H1 (cell line): Measurements from ENCODE around the gene SATL1. TPM values are rescaled to one million over a fixed set of nuclear protein-coding genes. Genes with fewer than 3 reads are reported as not detected.

Source experiments
- CTCF ChIA-PET: fragments of 300-600 bp; sonication (Branson Sonifier 250); formaldehyde crosslinking; loops from one replicate; lab custom pipeline; 2021; ENCODE audit not compliant: partially characterized antibody; lab: Charles Lee
- POLR2A ChIA-PET: fragments of 300-600 bp; sonication (Branson Sonifier 250); formaldehyde crosslinking; loops from one replicate; lab custom pipeline; 2021; ENCODE audit warnings: inconsistent platforms; ENCODE audit not compliant: partially characterized antibody; lab: Charles Lee
- DNase-seq, 2 experiments: peaks; one replicate each; pipeline versions ENCODE4 v3.0.0 to v3.0.0-alpha.2; 2010 to 2022; ENCODE audit warnings: low spot score in 2 of 2, low read depth in 1 of 2, mixed read lengths in 1 of 2
- FAIRE-seq: peaks from 2 replicates; lab custom pipeline; 2011; peaks lifted over from hg19 to GRCh38; lab: Jason Lieb, UNC
- H2AFZ ChIP-seq: 2 replicates; pipeline ENCODE4 v1.8.1; 2012; ENCODE audit warnings: low read length, inconsistent platforms
- H2AK5ac ChIP-seq: 2 replicates; pipeline ENCODE4 v1.6.1; 2013; ENCODE audit warnings: low read depth, low read length
- H2BK120ac ChIP-seq: replicated peaks from 2 replicates; pipeline ENCODE3; 2013; ENCODE audit warnings: low read depth, low read length, inconsistent platforms
- H2BK12ac ChIP-seq: 2 replicates; pipeline ENCODE4 v1.6.1; 2013; ENCODE audit warnings: low read depth, low read length
- H2BK15ac ChIP-seq: 2 replicates; pipeline ENCODE4 v1.6.1; 2013; ENCODE audit warnings: low read length
- H2BK20ac ChIP-seq: 2 replicates; pipeline ENCODE4 v1.6.1; 2013; ENCODE audit warnings: low read length
- H2BK5ac ChIP-seq: 2 replicates; pipeline ENCODE4 v1.6.1; 2013; ENCODE audit warnings: low read depth, low read length
- H3K14ac ChIP-seq: 2 replicates; pipeline ENCODE4 v1.6.1; 2013; ENCODE audit warnings: inconsistent platforms; ENCODE audit not compliant: insufficient read length
- H3K18ac ChIP-seq: 2 replicates; pipeline ENCODE4 v1.6.1; 2013; ENCODE audit warnings: low read length; ENCODE audit errors: extremely low read depth
- H3K23ac ChIP-seq: 2 replicates; pipeline ENCODE4 v1.6.1; 2013; ENCODE audit warnings: inconsistent platforms; ENCODE audit not compliant: insufficient read length
- H3K23me2 ChIP-seq: 2 replicates; pipeline ENCODE4 v1.6.1; 2013; ENCODE audit warnings: low read depth, low read length
- H3K27ac ChIP-seq: 2 replicates; pipeline ENCODE4 v1.6.1; 2011; ENCODE audit warnings: low read depth, low read length, inconsistent platforms
- H3K27me3 ChIP-seq, 4 experiments: replicated peaks in 1 of 4; 1 replicate in 1 of 4; 2 replicates in 3 of 4; pipeline versions ENCODE4 v1.6.1 to v1.8.1; 2011 to 2013; ENCODE audit warnings: low read length in 3 of 4, mild to moderate bottlenecking in 3 of 4, inconsistent platforms in 2 of 4, mixed read lengths in 2 of 4, moderate library complexity in 1 of 4; ENCODE audit not compliant: control insufficient read depth in 3 of 4, insufficient read depth in 3 of 4; ENCODE audit errors: extremely low read depth in 1 of 4
- H3K36me3 ChIP-seq, 4 experiments: 2 replicates each; pipeline versions ENCODE4 v1.6.1 to v1.8.1; 2011 to 2013; ENCODE audit warnings: mild to moderate bottlenecking in 4 of 4, low read length in 3 of 4, moderate library complexity in 2 of 4, control low read depth in 1 of 4, inconsistent platforms in 1 of 4; ENCODE audit not compliant: insufficient read depth in 4 of 4, control insufficient read depth in 2 of 4
- H3K4ac ChIP-seq: replicated peaks from 2 replicates; pipeline ENCODE3; 2013; ENCODE audit warnings: low read length, low read depth, mixed read lengths, inconsistent platforms; ENCODE audit not compliant: insufficient read length
- H3K4me1 ChIP-seq, 4 experiments: replicated peaks in 1 of 4; 1 replicate in 1 of 4; 2 replicates in 3 of 4; pipeline versions ENCODE4 v1.6.1 to v1.8.1; 2011 to 2013; ENCODE audit warnings: low read length in 3 of 4, inconsistent platforms in 2 of 4, mixed read lengths in 1 of 4; ENCODE audit not compliant: insufficient read depth in 4 of 4, control insufficient read depth in 3 of 4
- H3K4me2 ChIP-seq, 2 experiments: 2 replicates each; pipeline versions ENCODE4 v1.6.1 to v1.8.1; 2011 to 2013; ENCODE audit warnings: low read depth in 2 of 2, low read length in 2 of 2, control low read depth in 1 of 2, inconsistent platforms in 1 of 2, mild to moderate bottlenecking in 1 of 2; ENCODE audit not compliant: insufficient read depth in 1 of 2
- H3K4me3 ChIP-seq, 4 experiments: fragments of 200-600, 300-600 bp in 1 of 4; sonication (generic), shearing (Covaris generic), sonication (Bioruptor Twin) in 1 of 4; 2 replicates each; pipeline versions ENCODE4 v1.5.1 to v1.8.1; 2011 to 2016; ENCODE audit warnings: low read length in 4 of 4, low read depth in 3 of 4, control low read depth in 2 of 4, inconsistent platforms in 2 of 4, mild to moderate bottlenecking in 2 of 4, mixed read lengths in 1 of 4, moderate library complexity in 1 of 4; ENCODE audit not compliant: insufficient read depth in 2 of 4; ENCODE audit errors: extremely low read depth in 1 of 4
- H3K56ac ChIP-seq: replicated peaks from 2 replicates; pipeline ENCODE3; 2013; ENCODE audit warnings: low read depth, mild to moderate bottlenecking, mixed read lengths, low read length, inconsistent platforms; ENCODE audit not compliant: insufficient read length
- H3K79me1 ChIP-seq: 2 replicates; pipeline ENCODE4 v1.6.1; 2013; ENCODE audit warnings: low read depth, low read length, control low read depth
- H3K79me2 ChIP-seq, 2 experiments: 2 replicates each; pipeline versions ENCODE4 v1.6.1 to v1.8.1; 2012 to 2013; ENCODE audit warnings: low read length in 2 of 2, mild to moderate bottlenecking in 2 of 2, inconsistent platforms in 1 of 2; ENCODE audit not compliant: insufficient read depth in 2 of 2, control insufficient read depth in 1 of 2
- H3K9ac ChIP-seq, 4 experiments: replicated peaks in 1 of 4; 1 replicate in 1 of 4; 2 replicates in 3 of 4; pipeline versions ENCODE4 v1.6.1 to v1.8.1; 2011 to 2013; ENCODE audit warnings: low read depth in 3 of 4, low read length in 3 of 4, control low read depth in 2 of 4, mild to moderate bottlenecking in 2 of 4, moderate library complexity in 2 of 4, inconsistent platforms in 1 of 4; ENCODE audit errors: extremely low read depth in 1 of 4
- H3K9me3 ChIP-seq, 2 experiments: 2 replicates each; pipeline versions ENCODE4 v1.6.1 to v1.8.1; 2012 to 2013; ENCODE audit warnings: mild to moderate bottlenecking in 2 of 2, moderate library complexity in 2 of 2, control low read depth in 1 of 2, inconsistent platforms in 1 of 2, low read depth in 1 of 2, low read length in 1 of 2, mixed read lengths in 1 of 2; ENCODE audit not compliant: insufficient read depth in 2 of 2
- H4K20me1 ChIP-seq, 2 experiments: replicated peaks in 1 of 2; 2 replicates each; pipeline versions ENCODE3 to v1.8.1; 2011 to 2013; ENCODE audit warnings: inconsistent platforms in 2 of 2, low read length in 2 of 2, mild to moderate bottlenecking in 1 of 2; ENCODE audit not compliant: insufficient read depth in 2 of 2, control insufficient read depth in 1 of 2
- H4K5ac ChIP-seq: 2 replicates; pipeline ENCODE4 v1.6.1; 2013; ENCODE audit warnings: low read length, low read depth, mixed read lengths, inconsistent platforms; ENCODE audit not compliant: insufficient read length
- H4K8ac ChIP-seq: 2 replicates; pipeline ENCODE4 v1.8.0; 2013; ENCODE audit warnings: mild to moderate bottlenecking, moderate library complexity, low read length, inconsistent platforms; ENCODE audit not compliant: insufficient read depth; ENCODE audit errors: extremely low read depth
- H4K91ac ChIP-seq: replicated peaks from 2 replicates; pipeline ENCODE3; 2013; ENCODE audit warnings: low read length, mixed read lengths, inconsistent platforms; ENCODE audit not compliant: insufficient read length
- CBX5 ChIP-seq: fragments of 300-800, 300-1000 bp; sonication (generic); IDR thresholded peaks from 2 replicates; pipeline ENCODE4 v1.7.1; 2016; ENCODE audit warnings: antibody characterized with exemption, low read length, low read depth
- RFX5 ChIP-seq: IDR thresholded peaks from 2 replicates; pipeline ENCODE4 v1.6.1; 2011; ENCODE audit warnings: low read depth, low read length, improper control_type of control experiment, borderline replicate concordance
- RXRA ChIP-seq: IDR thresholded peaks from 2 replicates; pipeline ENCODE4 v1.6.1; 2011; ENCODE audit warnings: low read depth, mild to moderate bottlenecking, low read length, moderate library complexity; ENCODE audit not compliant: insufficient read depth
- SIN3A ChIP-seq, 2 experiments: IDR thresholded peaks in 1 of 2; conservative IDR thresholded peaks in 1 of 2; 2 replicates each; pipeline ENCODE4 v1.6.1; 2011 to 2012; ENCODE audit warnings: low read length in 2 of 2, improper control_type of control experiment in 1 of 2, low read depth in 1 of 2, mild to moderate bottlenecking in 1 of 2
- SP1 ChIP-seq: IDR thresholded peaks from 2 replicates; pipeline ENCODE4 v1.6.1; 2011; ENCODE audit warnings: low read depth, low read length
- SUZ12 ChIP-seq: fragments of 200-600 bp; sonication (generic); IDR thresholded peaks from 2 replicates; pipeline ENCODE4 v1.6.1; 2012; ENCODE audit warnings: mild to moderate bottlenecking, inconsistent platforms, low read length, moderate library complexity, mixed read lengths
- WGBS, 2 experiments: shearing (Covaris generic) in 1 of 2; methylation state at CpG; one replicate each; pipeline versions ENCODE4 v1.1.6 to v1.1.7; 2013 to 2015; ENCODE audit warnings: low lambda C conversion rate in 2 of 2, mixed read lengths in 2 of 2, inconsistent platforms in 1 of 2, low coverage in 1 of 2, missing lambda C conversion rate in 1 of 2; ENCODE audit not compliant: insufficient replicate concordance in 2 of 2, insufficient coverage in 1 of 2, insufficient read length in 1 of 2; ENCODE audit errors: extremely low coverage in 1 of 2, missing lambda C conversion rate in 1 of 2; 5-methylcytosine and 5-hydroxymethylcytosine counted together
- polyA plus RNA-seq, 7 experiments: library from polyadenylated mRNA; depleted of rRNA in 3 of 7; stranded (reverse) in 5 of 7; unstranded in 2 of 7; fragments of >200 nt in 5 of 7; fragments of 200-250 nt in 2 of 7; gene quantifications; 1 replicate in 5 of 7; 2 replicates in 1 of 7; 4 replicates in 1 of 7; pipeline versions ENCODE4 v1.2.1 to v1.2.3, GENCODE V29; 2011 to 2013; ENCODE audit warnings: missing spikeins in 2 of 7, mixed read lengths in 2 of 7
- total RNA-seq: library from RNA; stranded (reverse); fragmentation: NEBNext Ultra II Directional; extraction: Animal tissue kit (Norgen Biotek cat#: 25700); gene quantifications from 2 replicates; pipeline ENCODE4 v1.2.1, GENCODE V29; 2021

SATL1 gene
- total and polyA plus RNA-seq, 2 of the 8 experiments (the other 6 are each of a cell fraction or from before 2014, with no cell fraction given) = 0.06 to 0.17 TPM

DNA sequence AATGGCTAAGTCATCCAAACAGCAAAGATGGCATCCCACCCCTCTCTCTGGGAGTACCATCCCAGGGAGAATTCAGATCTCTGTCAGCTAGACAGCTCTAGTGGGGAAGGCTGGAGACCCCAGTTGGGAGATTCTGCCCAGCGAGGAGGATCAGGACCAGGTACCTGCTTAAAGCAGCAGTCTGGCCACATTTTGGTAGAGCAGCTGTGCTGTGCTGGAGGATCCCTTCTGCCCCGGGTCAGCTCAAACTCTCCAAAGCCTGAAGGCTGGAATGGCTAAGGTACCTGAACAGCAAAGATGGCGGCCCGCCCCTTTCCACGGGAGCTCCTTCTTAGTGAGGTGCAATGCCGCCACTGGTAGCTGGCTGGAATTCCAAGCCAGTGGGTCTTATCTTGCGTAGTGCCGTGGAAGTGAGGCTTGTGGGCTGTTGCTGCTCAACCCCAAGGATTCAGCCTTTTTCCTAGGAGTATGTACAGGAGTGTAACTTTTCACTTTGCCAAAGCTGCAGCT lies 40.1 kb downstream of the SATL1 start:
- no peaks in the 10 kb centered on the region for H3K4me1 ChIP-seq
- ChIA-PET POLR2A (no interaction called here), CTCF (no interaction called here)
- H3K23me2 ChIP-seq = no peaks in the 10 kb centered on the region
- H3K4me2 ChIP-seq = no peak overlapping the region
- no peak overlapping the region for H2BK12ac ChIP-seq
- H3K56ac ChIP-seq = no peak overlapping the region
- no peaks in the 10 kb centered on the region for H3K9me3 ChIP-seq
- H4K91ac ChIP-seq = no peak overlapping the region
- no peak overlapping the region for H2AFZ ChIP-seq
- no peaks in the 10 kb centered on the region for H3K79me2 ChIP-seq
- H3K23ac ChIP-seq = no peak overlapping the region
- H3K27ac ChIP-seq = no peak overlapping the region
- H4K8ac ChIP-seq = no peak overlapping the region
- no peak overlapping the region for H3K9ac ChIP-seq
- H2BK5ac ChIP-seq = no peak overlapping the region
- no peak overlapping the region for H2BK120ac ChIP-seq
- no peak overlapping the region for H4K5ac ChIP-seq
- TF ChIP-seq SP1 (no peak), CBX5 (no peak), SUZ12 (no peak), RXRA (no peak), SIN3A (conservative IDR thresholded peaks at IDR 0.05 in 1 of 2, IDR thresholded peaks at IDR 0.05 in 1 of 2; ENCODE audit: low read depth in 1 of 2, low read length in 2 of 2) (no peak), RFX5 (no peak)
- H2AK5ac ChIP-seq = no peak overlapping the region
- H2BK15ac ChIP-seq = no peak overlapping the region
- H3K14ac ChIP-seq = no peak overlapping the region
- H3K36me3 ChIP-seq = no peaks in the 10 kb centered on the region
- H2BK20ac ChIP-seq = no peak overlapping the region
- no peaks in the 10 kb centered on the region for H3K79me1 ChIP-seq
- FAIRE-seq (no peak), DNase-seq (no peak)
- H3K27me3 ChIP-seq = no peaks in the 10 kb centered on the region
- 100% methylated on average over 7 of the region's 8 CpGs; no CpG with 5 or more reads in 1 of the 2 experiments for WGBS, 2 experiments
- no peak overlapping the region for H3K4me3 ChIP-seq
- no peaks in the 10 kb centered on the region for H4K20me1 ChIP-seq
- H3K4ac ChIP-seq = no peak overlapping the region
- no peak overlapping the region for H3K18ac ChIP-seq
